IPS-NIHi11 (cell line): ENCODE results near the gene SHE.
"Not testable (repeated sequence)": the region's sequence is repeated elsewhere in the genome, so short reads cannot be mapped to it uniquely, and the experiment has no call there.

Source experiments
- DNase-seq: peaks from one replicate; pipeline ENCODE4 v3.0.0; 2012; ENCODE audit warnings: mixed read lengths, low spot score

Gene SHE

DNA sequence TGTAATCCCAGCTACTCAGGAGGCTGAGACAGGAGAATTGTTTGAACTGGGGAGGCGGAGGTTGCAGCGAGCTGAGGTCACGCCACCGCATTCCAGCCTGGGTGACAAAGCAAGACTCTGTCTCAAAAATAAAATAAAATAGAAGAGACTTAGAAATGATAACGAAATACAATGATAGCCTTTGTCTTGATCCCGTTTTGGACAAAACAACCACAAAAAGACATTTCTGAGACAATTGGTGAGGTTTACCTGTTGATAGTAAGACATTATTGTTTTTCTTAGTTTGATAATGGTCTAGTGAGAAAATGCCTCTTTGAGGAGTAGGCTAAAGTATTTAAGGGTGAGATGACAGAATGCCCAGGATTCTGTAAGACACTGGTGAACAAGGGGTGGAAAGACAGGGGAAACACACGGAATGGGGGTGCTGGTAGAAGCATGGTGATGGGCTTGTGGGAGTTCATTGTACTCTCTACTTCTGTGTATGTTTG is 11.9 kb upstream of the SHE start:
- DNase-seq, result no peak

GRCh38 chr1:154512760-154513159 is 10.5 kb upstream of the SHE start:
- no peak for DNase-seq

- DNase-seq, result no peak
Measured at GRCh38 chr1:154503898-154504297, 1.7 kb upstream of the SHE start.

- DNase-seq, result peak; percentile 79
Measured at GRCh38 chr1:154502744-154503115, 518 bp upstream of the SHE start.

DNA sequence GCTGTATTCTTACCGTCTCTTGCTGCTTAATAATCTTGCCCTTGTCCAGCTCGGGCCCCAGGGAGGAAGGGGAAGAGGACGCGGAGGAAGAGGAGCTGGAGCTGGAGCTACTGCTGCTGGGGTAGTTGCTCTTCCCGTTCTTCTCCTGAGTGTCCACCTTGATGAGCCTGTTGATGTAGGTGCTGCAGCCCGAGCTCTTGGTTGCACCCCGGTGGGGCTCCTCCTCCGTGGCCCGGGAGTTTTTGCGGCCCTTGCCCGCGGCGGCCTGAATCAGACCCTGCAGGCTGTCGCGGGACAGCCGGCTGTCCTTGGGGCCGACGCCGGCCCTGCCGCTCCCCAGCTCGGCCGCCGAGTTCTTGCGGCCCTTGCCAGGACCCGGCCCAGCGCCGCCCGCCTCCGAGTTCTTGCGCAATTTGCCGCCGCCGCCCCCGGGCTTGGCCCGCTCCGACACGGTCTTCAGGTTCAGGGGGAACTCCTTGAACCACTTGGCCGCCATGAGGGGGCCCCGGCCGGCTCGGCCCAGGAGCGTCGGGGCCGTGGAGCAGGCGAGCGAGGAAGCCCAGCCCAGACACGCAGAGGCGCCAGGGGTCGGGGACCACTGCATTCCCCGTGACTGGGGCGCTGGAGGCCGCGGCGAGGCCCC is 668 bp downstream of the SHE start:
- peak; percentile 61 for DNase-seq

GRCh38 chr1:154500533-154500932 is 1.7 kb downstream of the SHE start:
- DNase-seq, result no peak

GRCh38 chr1:154499446-154499845 is 2.8 kb downstream of the SHE start:
- DNase-seq, result no peak

GRCh38 chr1:154497026-154497806 is 5.0 kb downstream of the SHE start:
- DNase-seq, result no peak

- no peak for DNase-seq
Measured at GRCh38 chr1:154496383-154496782, 5.8 kb downstream of the SHE start.

- DNase-seq, result no peak
Measured at GRCh38 chr1:154495496-154496273, 6.5 kb downstream of the SHE start.

DNA sequence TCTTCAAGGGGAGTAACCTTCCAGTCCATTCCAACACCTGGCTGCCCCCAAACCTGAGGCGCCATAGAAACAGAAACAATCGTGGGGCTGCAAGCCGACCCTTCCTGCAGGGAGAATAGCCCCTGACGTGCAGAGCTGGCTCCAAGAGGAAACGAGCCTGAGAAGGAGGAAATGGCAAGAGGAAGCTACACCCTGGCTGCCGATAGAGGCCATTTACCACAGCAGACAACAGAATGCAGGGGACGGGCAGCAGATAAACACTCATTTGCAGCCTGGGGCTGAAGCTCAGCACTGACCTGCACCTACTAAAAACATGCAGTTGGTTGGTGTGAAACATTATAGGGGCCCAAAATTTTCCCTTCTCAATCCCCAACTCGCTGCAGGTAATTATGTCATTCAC is 8.9 kb downstream of the SHE start:
- DNase-seq, result no peak

GRCh38 chr1:154492115-154492514 is 10.1 kb downstream of the SHE start:
- no peak for DNase-seq

- no peak for DNase-seq
Measured at GRCh38 chr1:154490317-154490716, 11.9 kb downstream of the SHE start.

DNA sequence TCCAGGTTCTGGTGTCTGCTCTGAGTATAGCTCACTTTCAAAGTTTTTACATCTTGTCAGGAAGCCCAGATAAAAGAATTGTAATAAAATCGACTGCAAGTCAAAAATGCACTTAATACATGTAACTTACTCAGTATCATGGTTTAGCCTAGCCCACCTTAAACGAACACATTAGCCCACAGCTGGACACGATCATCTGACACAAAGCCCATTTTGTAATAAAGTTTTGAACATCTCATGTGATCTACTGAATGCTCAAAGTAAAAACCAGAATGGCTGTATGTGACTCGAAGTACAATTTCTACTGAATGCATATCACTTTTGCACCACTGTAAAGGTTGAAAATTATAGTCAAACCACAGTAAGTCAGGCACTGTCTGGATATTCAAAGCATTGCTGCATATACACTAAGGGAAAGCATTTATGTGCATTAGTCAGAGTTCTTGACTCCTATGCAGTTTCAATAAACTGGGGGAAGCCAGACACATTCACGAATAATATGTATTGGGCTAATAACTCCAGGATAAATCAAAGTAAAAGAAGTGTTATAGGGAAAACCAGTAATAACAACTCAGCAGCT is 12.4 kb downstream of the SHE start:
- DNase-seq, result no peak

GRCh38 chr1:154488922-154489321 is 13.3 kb downstream of the SHE start:
- DNase-seq, result no peak

- not testable (repeated sequence) for DNase-seq
Measured at GRCh38 chr1:154486756-154487155, 15.5 kb downstream of the SHE start.

GRCh38 chr1:154485910-154486496 is 16.2 kb downstream of the SHE start:
- DNase-seq, result no peak

GRCh38 chr1:154485106-154485505 is 17.1 kb downstream of the SHE start:
- DNase-seq, result no peak

- DNase-seq, result no peak
Measured at GRCh38 chr1:154483941-154484803, 18.0 kb downstream of the SHE start.

- DNase-seq, result no peak
Measured at GRCh38 chr1:154481053-154481452, 21.2 kb downstream of the SHE start.

DNA sequence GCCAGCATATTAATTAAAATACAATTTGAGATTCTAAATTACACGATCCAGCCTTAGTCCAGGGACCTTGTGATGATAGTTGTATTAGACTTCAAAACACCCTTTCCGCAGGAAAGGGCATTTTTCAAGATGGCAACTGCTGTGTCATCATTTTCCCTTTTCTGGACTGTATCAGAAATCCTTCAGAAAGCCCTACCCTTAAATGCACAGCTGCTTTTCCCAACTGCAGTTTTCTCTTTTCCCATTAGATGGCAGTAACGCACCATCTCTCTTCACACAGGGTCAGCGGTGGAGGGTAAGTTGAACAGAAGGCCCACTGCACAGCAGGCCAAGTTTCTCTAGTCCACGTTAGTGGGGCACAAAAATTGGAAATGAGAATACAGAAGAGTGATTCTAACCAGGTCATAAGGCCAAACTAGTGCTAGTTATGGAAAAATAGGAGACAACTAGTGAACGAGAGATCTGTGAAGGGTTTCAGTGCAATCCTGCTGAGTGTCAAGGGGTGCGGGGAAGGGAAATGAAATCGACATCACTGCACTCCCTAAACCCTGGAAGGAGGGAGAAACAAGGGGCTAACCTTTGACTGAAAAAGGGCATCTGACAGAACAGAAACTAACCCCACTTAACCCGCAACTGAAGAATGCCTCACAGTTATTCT is 22.3 kb downstream of the SHE start:
- DNase-seq, result peak; percentile 87
